H1 (cell line): ENCODE results near the gene PXK. TPM values are rescaled to one million over a fixed set of nuclear protein-coding genes. Genes with fewer than 3 reads are reported as not detected.

Experiments used
- CTCF ChIA-PET: fragments of 300-600 bp; sonication (Branson Sonifier 250); formaldehyde crosslinking; loops from one replicate; lab custom pipeline; 2021; ENCODE audit not compliant: partially characterized antibody; lab: Charles Lee
- POLR2A ChIA-PET: fragments of 300-600 bp; sonication (Branson Sonifier 250); formaldehyde crosslinking; loops from one replicate; lab custom pipeline; 2021; ENCODE audit warnings: inconsistent platforms; ENCODE audit not compliant: partially characterized antibody; lab: Charles Lee
- DNase-seq, 2 experiments: peaks; one replicate each; pipeline versions ENCODE4 v3.0.0 to v3.0.0-alpha.2; 2010 to 2022; ENCODE audit warnings: low spot score in 2 of 2, low read depth in 1 of 2, mixed read lengths in 1 of 2
- FAIRE-seq: peaks from 2 replicates; lab custom pipeline; 2011; peaks lifted over from hg19 to GRCh38; lab: Jason Lieb, UNC
- H2AFZ ChIP-seq: 2 replicates; pipeline ENCODE4 v1.8.1; 2012; ENCODE audit warnings: low read length, inconsistent platforms
- H2AK5ac ChIP-seq: 2 replicates; pipeline ENCODE4 v1.6.1; 2013; ENCODE audit warnings: low read depth, low read length
- H2BK120ac ChIP-seq: replicated peaks from 2 replicates; pipeline ENCODE3; 2013; ENCODE audit warnings: low read depth, low read length, inconsistent platforms
- H2BK12ac ChIP-seq: 2 replicates; pipeline ENCODE4 v1.6.1; 2013; ENCODE audit warnings: low read depth, low read length
- H2BK15ac ChIP-seq: 2 replicates; pipeline ENCODE4 v1.6.1; 2013; ENCODE audit warnings: low read length
- H2BK20ac ChIP-seq: 2 replicates; pipeline ENCODE4 v1.6.1; 2013; ENCODE audit warnings: low read length
- H2BK5ac ChIP-seq: 2 replicates; pipeline ENCODE4 v1.6.1; 2013; ENCODE audit warnings: low read depth, low read length
- H3K14ac ChIP-seq: 2 replicates; pipeline ENCODE4 v1.6.1; 2013; ENCODE audit warnings: inconsistent platforms; ENCODE audit not compliant: insufficient read length
- H3K18ac ChIP-seq: 2 replicates; pipeline ENCODE4 v1.6.1; 2013; ENCODE audit warnings: low read length; ENCODE audit errors: extremely low read depth
- H3K23ac ChIP-seq: 2 replicates; pipeline ENCODE4 v1.6.1; 2013; ENCODE audit warnings: inconsistent platforms; ENCODE audit not compliant: insufficient read length
- H3K23me2 ChIP-seq: 2 replicates; pipeline ENCODE4 v1.6.1; 2013; ENCODE audit warnings: low read depth, low read length
- H3K27ac ChIP-seq: 2 replicates; pipeline ENCODE4 v1.6.1; 2011; ENCODE audit warnings: low read depth, low read length, inconsistent platforms
- H3K27me3 ChIP-seq, 4 experiments: replicated peaks in 1 of 4; 1 replicate in 1 of 4; 2 replicates in 3 of 4; pipeline versions ENCODE4 v1.6.1 to v1.8.1; 2011 to 2013; ENCODE audit warnings: low read length in 3 of 4, mild to moderate bottlenecking in 3 of 4, inconsistent platforms in 2 of 4, mixed read lengths in 2 of 4, moderate library complexity in 1 of 4; ENCODE audit not compliant: control insufficient read depth in 3 of 4, insufficient read depth in 3 of 4; ENCODE audit errors: extremely low read depth in 1 of 4
- H3K36me3 ChIP-seq, 4 experiments: 2 replicates each; pipeline versions ENCODE4 v1.6.1 to v1.8.1; 2011 to 2013; ENCODE audit warnings: mild to moderate bottlenecking in 4 of 4, low read length in 3 of 4, moderate library complexity in 2 of 4, control low read depth in 1 of 4, inconsistent platforms in 1 of 4; ENCODE audit not compliant: insufficient read depth in 4 of 4, control insufficient read depth in 2 of 4
- H3K4ac ChIP-seq: replicated peaks from 2 replicates; pipeline ENCODE3; 2013; ENCODE audit warnings: low read length, low read depth, mixed read lengths, inconsistent platforms; ENCODE audit not compliant: insufficient read length
- H3K4me1 ChIP-seq, 4 experiments: replicated peaks in 1 of 4; 1 replicate in 1 of 4; 2 replicates in 3 of 4; pipeline versions ENCODE4 v1.6.1 to v1.8.1; 2011 to 2013; ENCODE audit warnings: low read length in 3 of 4, inconsistent platforms in 2 of 4, mixed read lengths in 1 of 4; ENCODE audit not compliant: insufficient read depth in 4 of 4, control insufficient read depth in 3 of 4
- H3K4me2 ChIP-seq, 2 experiments: 2 replicates each; pipeline versions ENCODE4 v1.6.1 to v1.8.1; 2011 to 2013; ENCODE audit warnings: low read depth in 2 of 2, low read length in 2 of 2, control low read depth in 1 of 2, inconsistent platforms in 1 of 2, mild to moderate bottlenecking in 1 of 2; ENCODE audit not compliant: insufficient read depth in 1 of 2
- H3K4me3 ChIP-seq, 4 experiments: fragments of 200-600, 300-600 bp in 1 of 4; sonication (generic), shearing (Covaris generic), sonication (Bioruptor Twin) in 1 of 4; 2 replicates each; pipeline versions ENCODE4 v1.5.1 to v1.8.1; 2011 to 2016; ENCODE audit warnings: low read length in 4 of 4, low read depth in 3 of 4, control low read depth in 2 of 4, inconsistent platforms in 2 of 4, mild to moderate bottlenecking in 2 of 4, mixed read lengths in 1 of 4, moderate library complexity in 1 of 4; ENCODE audit not compliant: insufficient read depth in 2 of 4; ENCODE audit errors: extremely low read depth in 1 of 4
- H3K56ac ChIP-seq: replicated peaks from 2 replicates; pipeline ENCODE3; 2013; ENCODE audit warnings: low read depth, mild to moderate bottlenecking, mixed read lengths, low read length, inconsistent platforms; ENCODE audit not compliant: insufficient read length
- H3K79me1 ChIP-seq: 2 replicates; pipeline ENCODE4 v1.6.1; 2013; ENCODE audit warnings: low read depth, low read length, control low read depth
- H3K79me2 ChIP-seq, 2 experiments: 2 replicates each; pipeline versions ENCODE4 v1.6.1 to v1.8.1; 2012 to 2013; ENCODE audit warnings: low read length in 2 of 2, mild to moderate bottlenecking in 2 of 2, inconsistent platforms in 1 of 2; ENCODE audit not compliant: insufficient read depth in 2 of 2, control insufficient read depth in 1 of 2
- H3K9ac ChIP-seq, 4 experiments: replicated peaks in 1 of 4; 1 replicate in 1 of 4; 2 replicates in 3 of 4; pipeline versions ENCODE4 v1.6.1 to v1.8.1; 2011 to 2013; ENCODE audit warnings: low read depth in 3 of 4, low read length in 3 of 4, control low read depth in 2 of 4, mild to moderate bottlenecking in 2 of 4, moderate library complexity in 2 of 4, inconsistent platforms in 1 of 4; ENCODE audit errors: extremely low read depth in 1 of 4
- H3K9me3 ChIP-seq, 2 experiments: 2 replicates each; pipeline versions ENCODE4 v1.6.1 to v1.8.1; 2012 to 2013; ENCODE audit warnings: mild to moderate bottlenecking in 2 of 2, moderate library complexity in 2 of 2, control low read depth in 1 of 2, inconsistent platforms in 1 of 2, low read depth in 1 of 2, low read length in 1 of 2, mixed read lengths in 1 of 2; ENCODE audit not compliant: insufficient read depth in 2 of 2
- H4K20me1 ChIP-seq, 2 experiments: replicated peaks in 1 of 2; 2 replicates each; pipeline versions ENCODE3 to v1.8.1; 2011 to 2013; ENCODE audit warnings: inconsistent platforms in 2 of 2, low read length in 2 of 2, mild to moderate bottlenecking in 1 of 2; ENCODE audit not compliant: insufficient read depth in 2 of 2, control insufficient read depth in 1 of 2
- H4K5ac ChIP-seq: 2 replicates; pipeline ENCODE4 v1.6.1; 2013; ENCODE audit warnings: low read length, low read depth, mixed read lengths, inconsistent platforms; ENCODE audit not compliant: insufficient read length
- H4K8ac ChIP-seq: 2 replicates; pipeline ENCODE4 v1.8.0; 2013; ENCODE audit warnings: mild to moderate bottlenecking, moderate library complexity, low read length, inconsistent platforms; ENCODE audit not compliant: insufficient read depth; ENCODE audit errors: extremely low read depth
- H4K91ac ChIP-seq: replicated peaks from 2 replicates; pipeline ENCODE3; 2013; ENCODE audit warnings: low read length, mixed read lengths, inconsistent platforms; ENCODE audit not compliant: insufficient read length
- POLR2A ChIP-seq, 2 experiments: IDR thresholded peaks; 1 replicate in 1 of 2; 2 replicates in 1 of 2; pipeline ENCODE4 v1.6.1; 2011; ENCODE audit warnings: low read depth in 2 of 2, low read length in 2 of 2, mild to moderate bottlenecking in 2 of 2; ENCODE audit errors: control extremely low read depth in 1 of 2
- SAP30 ChIP-seq: fragments of 300-600 bp; sonication (generic); IDR thresholded peaks from 2 replicates; pipeline ENCODE4 v1.7.1; 2012; ENCODE audit warnings: low read length, moderate library complexity, mild to moderate bottlenecking, inconsistent platforms; ENCODE audit not compliant: insufficient read depth, insufficient replicate concordance
- WGBS, 2 experiments: shearing (Covaris generic) in 1 of 2; methylation state at CpG; one replicate each; pipeline versions ENCODE4 v1.1.6 to v1.1.7; 2013 to 2015; ENCODE audit warnings: low lambda C conversion rate in 2 of 2, mixed read lengths in 2 of 2, inconsistent platforms in 1 of 2, low coverage in 1 of 2, missing lambda C conversion rate in 1 of 2; ENCODE audit not compliant: insufficient replicate concordance in 2 of 2, insufficient coverage in 1 of 2, insufficient read length in 1 of 2; ENCODE audit errors: extremely low coverage in 1 of 2, missing lambda C conversion rate in 1 of 2; 5-methylcytosine and 5-hydroxymethylcytosine counted together
- polyA plus RNA-seq, 7 experiments: library from polyadenylated mRNA; depleted of rRNA in 3 of 7; stranded (reverse) in 5 of 7; unstranded in 2 of 7; fragments of >200 nt in 5 of 7; fragments of 200-250 nt in 2 of 7; gene quantifications; 1 replicate in 5 of 7; 2 replicates in 1 of 7; 4 replicates in 1 of 7; pipeline versions ENCODE4 v1.2.1 to v1.2.3, GENCODE V29; 2011 to 2013; ENCODE audit warnings: missing spikeins in 2 of 7, mixed read lengths in 2 of 7
- total RNA-seq: library from RNA; stranded (reverse); fragmentation: NEBNext Ultra II Directional; extraction: Animal tissue kit (Norgen Biotek cat#: 25700); gene quantifications from 2 replicates; pipeline ENCODE4 v1.2.1, GENCODE V29; 2021
- TF ChIP-seq, protein P1 (sequence below): IDR thresholded peaks from 2 replicates; pipeline ENCODE4 v1.6.1; 2012; ENCODE audit warnings: inconsistent platforms

Gene PXK
- total and polyA plus RNA-seq, 2 of the 8 experiments (the other 6 are each of a cell fraction or from before 2014, with no cell fraction given): 3.5 to 7.1 TPM

DNA sequence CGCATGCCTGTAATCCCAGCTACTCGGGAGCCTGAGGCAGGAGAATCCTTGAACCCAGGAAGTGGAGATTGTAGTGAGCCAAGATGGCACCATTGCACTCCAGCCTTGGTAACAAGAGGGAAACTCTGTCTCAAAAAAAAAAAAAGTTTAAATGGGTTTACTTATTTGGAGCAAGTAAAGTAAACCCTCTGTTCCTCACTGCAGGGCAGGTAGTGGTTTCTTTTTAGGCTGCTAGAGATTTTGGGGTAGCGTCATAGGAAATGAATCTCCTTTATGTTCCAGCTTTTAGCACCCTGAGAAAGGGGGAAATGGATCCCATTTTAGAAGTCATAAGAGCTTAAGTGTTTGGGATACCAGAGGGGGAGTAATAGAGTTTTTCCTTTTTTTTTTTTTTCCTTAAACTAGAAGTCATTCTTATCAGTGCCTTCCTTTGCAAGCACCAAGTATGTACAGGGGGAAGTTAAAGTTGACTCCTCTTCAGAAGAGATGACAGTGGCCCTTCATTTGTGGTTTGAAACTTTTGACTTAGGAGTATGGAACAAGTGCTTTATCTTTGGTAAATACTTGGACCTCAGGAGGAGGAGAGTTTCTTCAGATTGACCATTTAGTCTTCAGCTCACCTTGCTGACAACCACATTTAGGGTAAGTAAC, 8.0 kb downstream of the PXK start:
- Histone ChIP-seq H2BK12ac (no peak overlapping the region), H3K9me3 (no peaks in the 10 kb centered on the region), H2AFZ (no peak overlapping the region), H2BK20ac (no peak overlapping the region), H4K91ac (no peak overlapping the region), H3K27ac (no peak overlapping the region), H3K4me3 (no peak overlapping the region), H2BK5ac (no peak overlapping the region), H3K23me2 (no peaks in the 10 kb centered on the region), H3K14ac (no peak overlapping the region), H3K4me2 (no peak overlapping the region), H3K79me2 (no peaks in the 10 kb centered on the region), H3K4ac (no peak overlapping the region), H4K8ac (no peak overlapping the region), H3K4me1 (no peaks in the 10 kb centered on the region), H3K9ac (no peak overlapping the region), H3K56ac (no peak overlapping the region), H3K79me1 (no peaks in the 10 kb centered on the region), H4K20me1 (no peaks in the 10 kb centered on the region), H3K18ac (no peak overlapping the region), H2BK15ac (no peak overlapping the region), H3K23ac (no peak overlapping the region), H3K27me3 (no peaks in the 10 kb centered on the region; a peak in 1 of 7 replicates), H2BK120ac (no peak overlapping the region), H2AK5ac (no peak overlapping the region), H3K36me3 (no peaks in the 10 kb centered on the region), H4K5ac (no peak overlapping the region)
- WGBS, 2 experiments: 90% methylated on average over 3 of the region's 3 CpGs; no CpG with 5 or more reads in 1 of the 2 experiments
- CTCF ChIA-PET: interaction anchor here (0.6 to 1.5 kb wide), 5 partner anchors 14 to 1578 kb away, joined by 3 to 5 read pairs (median 3); no protein-coding TSS in a partner anchor
- no peak for DNase-seq
- no peak for FAIRE-seq
- POLR2A ChIA-PET: interaction anchor here (0.6 to 0.9 kb wide), 2 partner anchors 10 to 487 kb away, joined by 3 read pairs; no protein-coding TSS in a partner anchor
- TF ChIP-seq SAP30: no peak
- TF ChIP-seq, protein P1, sequence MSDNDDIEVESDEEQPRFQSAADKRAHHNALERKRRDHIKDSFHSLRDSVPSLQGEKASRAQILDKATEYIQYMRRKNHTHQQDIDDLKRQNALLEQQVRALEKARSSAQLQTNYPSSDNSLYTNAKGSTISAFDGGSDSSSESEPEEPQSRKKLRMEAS: no peak
- TF ChIP-seq POLR2A (IDR thresholded peaks at IDR 0.05; ENCODE audit: control extremely low read depth in 1 of 2, low read depth in 2 of 2, low read length in 2 of 2): no peak
